Hepatocyte (in vitro differentiated cells): ENCODE measurements around the gene OR52M1. TPM values are rescaled to one million over a fixed set of nuclear protein-coding genes. Genes with fewer than 3 reads are reported as not detected.
"Not testable (repeated sequence)": the region's sequence is repeated elsewhere in the genome, so short reads cannot be mapped to it uniquely, and the experiment has no call there.

ENCODE experiments used
- DNase-seq: peaks from one replicate; pipeline ENCODE4 v3.0.0-alpha.2; 2016; ENCODE audit warnings: low spot score
- H2AFZ ChIP-seq: fragments of 200-600 bp; sonication (generic); 2 replicates; pipeline ENCODE4 v1.6.0; 2016; ENCODE audit warnings: antibody characterized with exemption, mild to moderate bottlenecking
- H3K27ac ChIP-seq: fragments of 200-600 bp; sonication (generic); 2 replicates; pipeline ENCODE4 v1.5.1; 2016; ENCODE audit warnings: mild to moderate bottlenecking
- H3K27me3 ChIP-seq: fragments of 200-600 bp; sonication (generic); 2 replicates; pipeline ENCODE4 v1.6.1; 2016
- H3K36me3 ChIP-seq: fragments of 200-600 bp; sonication (generic); replicated peaks from 2 replicates; pipeline ENCODE4 v1.5.1; 2016; ENCODE audit warnings: low read depth; ENCODE audit not compliant: insufficient read depth
- H3K4me1 ChIP-seq: fragments of 200-600 bp; sonication (generic); 2 replicates; pipeline ENCODE4 v1.5.1; 2016; ENCODE audit warnings: mild to moderate bottlenecking, moderate library complexity; ENCODE audit not compliant: insufficient read depth
- H3K4me2 ChIP-seq: fragments of 200-600 bp; sonication (generic); 2 replicates; pipeline ENCODE4 v1.6.0; 2016
- H3K4me3 ChIP-seq: fragments of 200-600 bp; sonication (generic); 2 replicates; pipeline ENCODE4 v1.5.1; 2016; ENCODE audit warnings: mild to moderate bottlenecking
- H3K79me2 ChIP-seq: fragments of 200-600 bp; sonication (generic); 2 replicates; pipeline ENCODE4 v1.6.0; 2017; ENCODE audit warnings: mild to moderate bottlenecking
- H3K9me2 ChIP-seq: fragments of 200-600 bp; sonication (generic); replicated peaks from 2 replicates; pipeline ENCODE4 v1.6.0; 2017; ENCODE audit warnings: mild to moderate bottlenecking; ENCODE audit not compliant: insufficient read depth
- H3K9me3 ChIP-seq: fragments of 200-600 bp; sonication (generic); 2 replicates; pipeline ENCODE4 v1.5.1; 2016; ENCODE audit warnings: low read depth, mild to moderate bottlenecking
- H4K20me1 ChIP-seq: fragments of 200-600 bp; sonication (generic); 2 replicates; pipeline ENCODE4 v1.6.0; 2016; ENCODE audit warnings: mild to moderate bottlenecking; ENCODE audit not compliant: insufficient read depth, poor library complexity, severe bottlenecking
- EZH2 ChIP-seq: fragments of 200-600 bp; sonication (generic); IDR thresholded peaks from 2 replicates; pipeline ENCODE4 v1.6.1; 2016; ENCODE audit warnings: antibody characterized with exemption, mild to moderate bottlenecking, borderline replicate concordance
- EZH2phosphoT487 ChIP-seq: fragments of 200-600 bp; sonication (generic); IDR thresholded peaks from one replicate; pipeline ENCODE4 v1.6.1; 2018; ENCODE audit warnings: antibody characterized with exemption, mild to moderate bottlenecking, low read depth, moderate library complexity; ENCODE audit not compliant: unreplicated experiment, severe bottlenecking
- WGBS: methylation state at CpG from one replicate; pipeline ENCODE4 v1.1.6; 2016; ENCODE audit warnings: low lambda C conversion rate; ENCODE audit errors: missing lambda C conversion rate; 5-methylcytosine and 5-hydroxymethylcytosine counted together
- polyA plus RNA-seq: library from polyadenylated mRNA; unstranded; fragments of >200 nt; fragmentation: Nextera tagmentation; extraction: Ambion mirVana; gene quantifications from 2 replicates; pipeline ENCODE4 v1.2.1, GENCODE V29; 2016
- total RNA-seq: library from RNA; depleted of rRNA; stranded (reverse); fragments of >200 nt; gene quantifications from 2 replicates; pipeline ENCODE4 v1.2.3, GENCODE V29; 2014
- TF ChIP-seq, protein P1 (sequence below): fragments of 200-600 bp; sonication (generic); IDR thresholded peaks from 2 replicates; pipeline ENCODE4 v1.5.1; 2016; ENCODE audit warnings: antibody characterized with exemption, mild to moderate bottlenecking; ENCODE audit not compliant: poor library complexity

The OR52M1 gene
- total and polyA plus RNA-seq, 2 experiments from 2014 or later: 0.27 TPM; not detected in 1

GRCh38 chr11:4522339-4522738 is 22.7 kb upstream of the OR52M1 start:
- H4K20me1 ChIP-seq: no peaks in the 10 kb centered on the region
- H3K27ac ChIP-seq: no peak overlapping the region
- H2AFZ ChIP-seq: no peak overlapping the region
- H3K9me3 ChIP-seq: no peaks in the 10 kb centered on the region
- H3K4me3 ChIP-seq: no peak overlapping the region
- H3K36me3 ChIP-seq: no peaks in the 10 kb centered on the region
- DNase-seq: no peak
- no peaks in the 10 kb centered on the region for H3K79me2 ChIP-seq
- no peaks in the 10 kb centered on the region for H3K9me2 ChIP-seq
- no peaks in the 10 kb centered on the region for H3K4me1 ChIP-seq
- peaks cover 2% of the 10 kb centered on the region for H3K27me3 ChIP-seq
- no peak overlapping the region for H3K4me2 ChIP-seq
- WGBS: 67% methylated on average over 2 of the region's 2 CpGs
- TF ChIP-seq, protein P1, sequence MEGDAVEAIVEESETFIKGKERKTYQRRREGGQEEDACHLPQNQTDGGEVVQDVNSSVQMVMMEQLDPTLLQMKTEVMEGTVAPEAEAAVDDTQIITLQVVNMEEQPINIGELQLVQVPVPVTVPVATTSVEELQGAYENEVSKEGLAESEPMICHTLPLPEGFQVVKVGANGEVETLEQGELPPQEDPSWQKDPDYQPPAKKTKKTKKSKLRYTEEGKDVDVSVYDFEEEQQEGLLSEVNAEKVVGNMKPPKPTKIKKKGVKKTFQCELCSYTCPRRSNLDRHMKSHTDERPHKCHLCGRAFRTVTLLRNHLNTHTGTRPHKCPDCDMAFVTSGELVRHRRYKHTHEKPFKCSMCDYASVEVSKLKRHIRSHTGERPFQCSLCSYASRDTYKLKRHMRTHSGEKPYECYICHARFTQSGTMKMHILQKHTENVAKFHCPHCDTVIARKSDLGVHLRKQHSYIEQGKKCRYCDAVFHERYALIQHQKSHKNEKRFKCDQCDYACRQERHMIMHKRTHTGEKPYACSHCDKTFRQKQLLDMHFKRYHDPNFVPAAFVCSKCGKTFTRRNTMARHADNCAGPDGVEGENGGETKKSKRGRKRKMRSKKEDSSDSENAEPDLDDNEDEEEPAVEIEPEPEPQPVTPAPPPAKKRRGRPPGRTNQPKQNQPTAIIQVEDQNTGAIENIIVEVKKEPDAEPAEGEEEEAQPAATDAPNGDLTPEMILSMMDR: no peak
- no peak for TF ChIP-seq EZH2phosphoT487
- TF ChIP-seq EZH2: no peak

- 83% methylated on average over 6 of the region's 6 CpGs for WGBS
- no peak overlapping the region for H2AFZ ChIP-seq
- no peak for DNase-seq
Measured at GRCh38 chr11:4522752-4523151, 22.2 kb upstream of the OR52M1 start.

GRCh38 chr11:4523666-4524065 is 21.3 kb upstream of the OR52M1 start:
- TF ChIP-seq, protein P1: no peak
- TF ChIP-seq EZH2phosphoT487 (no peak), EZH2 (no peak)
- no peak overlapping the region for H3K27ac ChIP-seq
- H3K9me2 ChIP-seq: no peaks in the 10 kb centered on the region
- H3K36me3 ChIP-seq: no peaks in the 10 kb centered on the region
- 95% methylated on average over 1 of the region's 1 CpG for WGBS
- H2AFZ ChIP-seq: no peak overlapping the region
- no peaks in the 10 kb centered on the region for H3K79me2 ChIP-seq
- peaks cover 5% of the 10 kb centered on the region for H3K27me3 ChIP-seq
- no peaks in the 10 kb centered on the region for H3K9me3 ChIP-seq
- no peak overlapping the region for H3K4me3 ChIP-seq
- no peak for DNase-seq
- no peak overlapping the region for H3K4me2 ChIP-seq
- H3K4me1 ChIP-seq: no peaks in the 10 kb centered on the region
- no peaks in the 10 kb centered on the region for H4K20me1 ChIP-seq

More at GRCh38 chr11:4522752-4523151, 22.2 kb upstream of the OR52M1 start:
- Histone ChIP-seq H3K4me3 (no peak overlapping the region), H3K27ac (no peak overlapping the region), H3K36me3 (no peaks in the 10 kb centered on the region), H3K9me3 (no peaks in the 10 kb centered on the region), H3K27me3 (peaks cover 5% of the 10 kb centered on the region), H3K4me1 (no peaks in the 10 kb centered on the region), H3K9me2 (no peaks in the 10 kb centered on the region), H3K4me2 (no peak overlapping the region), H4K20me1 (no peaks in the 10 kb centered on the region), H3K79me2 (no peaks in the 10 kb centered on the region)
- TF ChIP-seq EZH2 (no peak), EZH2phosphoT487 (no peak)
- TF ChIP-seq, protein P1: no peak

- H3K4me1 ChIP-seq: no peaks in the 10 kb centered on the region
- 85% methylated on average over 2 of the region's 2 CpGs for WGBS
- no peak overlapping the region for H2AFZ ChIP-seq
Measured at GRCh38 chr11:4527926-4528325, 17.1 kb upstream of the OR52M1 start.

GRCh38 chr11:4531686-4532085 is 13.3 kb upstream of the OR52M1 start:
- H3K4me1 ChIP-seq: not testable (repeated sequence)

More at GRCh38 chr11:4527926-4528325, 17.1 kb upstream of the OR52M1 start:
- no peaks in the 10 kb centered on the region for H3K9me3 ChIP-seq
- no peaks in the 10 kb centered on the region for H4K20me1 ChIP-seq
- H3K79me2 ChIP-seq: no peaks in the 10 kb centered on the region
- H3K36me3 ChIP-seq: no peaks in the 10 kb centered on the region
- no peak overlapping the region for H3K4me2 ChIP-seq
- no peaks in the 10 kb centered on the region for H3K9me2 ChIP-seq
- TF ChIP-seq, protein P1: no peak
- DNase-seq: no peak
- no peak overlapping the region for H3K4me3 ChIP-seq
- peaks cover 5% of the 10 kb centered on the region for H3K27me3 ChIP-seq
- no peak overlapping the region for H3K27ac ChIP-seq

More at GRCh38 chr11:4531686-4532085, 13.3 kb upstream of the OR52M1 start:
- H3K9me3 ChIP-seq, H4K20me1 ChIP-seq, H3K27me3 ChIP-seq, H3K27ac ChIP-seq, H3K36me3 ChIP-seq, H3K4me3 ChIP-seq, DNase-seq, H3K4me2 ChIP-seq, H3K9me2 ChIP-seq, H3K79me2 ChIP-seq, H2AFZ ChIP-seq: not testable (repeated sequence)
- WGBS: 65% methylated on average over 11 of the region's 11 CpGs
